ENCODE data around the gene ZMIZ1.
A peak's percentile ranks its signal among the peaks of the same experiment; 100 is the strongest.

ZMIZ1 gene

DNA sequence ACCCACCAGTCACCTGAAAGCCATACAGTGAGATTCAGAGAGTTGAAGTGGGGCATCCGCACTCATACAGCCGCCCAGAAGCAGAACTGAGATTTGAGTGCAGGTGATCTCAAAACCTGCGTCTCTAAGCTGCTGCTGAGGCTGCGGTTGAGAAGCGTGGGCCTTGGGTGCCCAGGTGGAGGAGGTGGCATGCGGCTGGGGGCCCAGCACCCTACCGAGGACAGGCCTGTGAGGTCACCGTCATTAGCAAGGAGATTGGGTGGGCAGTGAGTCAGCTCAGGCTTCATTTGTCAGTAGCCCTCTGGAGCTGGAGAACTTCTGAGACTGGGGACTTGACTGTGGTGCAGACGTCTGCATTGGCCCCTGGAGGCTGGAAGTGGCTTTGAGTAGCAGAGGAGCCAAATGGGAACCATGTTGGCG, 29.8 kb downstream of the ZMIZ1 start:
- DNase-seq, result no peak
- no peak overlapping the region for H3K27ac ChIP-seq
- in situ Hi-C loops (cut with HindIII; ENCODE audit: low pct_ligation_motif_present, low sequenced_read_pairs), result no loop called here
- no peaks in the 10 kb centered on the region for H3K36me3 ChIP-seq (replicated peaks)
- TF ChIP-seq, protein P1, sequence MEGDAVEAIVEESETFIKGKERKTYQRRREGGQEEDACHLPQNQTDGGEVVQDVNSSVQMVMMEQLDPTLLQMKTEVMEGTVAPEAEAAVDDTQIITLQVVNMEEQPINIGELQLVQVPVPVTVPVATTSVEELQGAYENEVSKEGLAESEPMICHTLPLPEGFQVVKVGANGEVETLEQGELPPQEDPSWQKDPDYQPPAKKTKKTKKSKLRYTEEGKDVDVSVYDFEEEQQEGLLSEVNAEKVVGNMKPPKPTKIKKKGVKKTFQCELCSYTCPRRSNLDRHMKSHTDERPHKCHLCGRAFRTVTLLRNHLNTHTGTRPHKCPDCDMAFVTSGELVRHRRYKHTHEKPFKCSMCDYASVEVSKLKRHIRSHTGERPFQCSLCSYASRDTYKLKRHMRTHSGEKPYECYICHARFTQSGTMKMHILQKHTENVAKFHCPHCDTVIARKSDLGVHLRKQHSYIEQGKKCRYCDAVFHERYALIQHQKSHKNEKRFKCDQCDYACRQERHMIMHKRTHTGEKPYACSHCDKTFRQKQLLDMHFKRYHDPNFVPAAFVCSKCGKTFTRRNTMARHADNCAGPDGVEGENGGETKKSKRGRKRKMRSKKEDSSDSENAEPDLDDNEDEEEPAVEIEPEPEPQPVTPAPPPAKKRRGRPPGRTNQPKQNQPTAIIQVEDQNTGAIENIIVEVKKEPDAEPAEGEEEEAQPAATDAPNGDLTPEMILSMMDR (IDR thresholded peaks at IDR 0.05; ENCODE audit: low read depth, low read length, missing control alignments), result peak; percentile 9
- H3K27me3 ChIP-seq (replicated peaks), result no peaks in the 10 kb centered on the region
- no peak overlapping the region for H3K4me3 ChIP-seq (ENCODE audit: low read depth, low read length)

DNA sequence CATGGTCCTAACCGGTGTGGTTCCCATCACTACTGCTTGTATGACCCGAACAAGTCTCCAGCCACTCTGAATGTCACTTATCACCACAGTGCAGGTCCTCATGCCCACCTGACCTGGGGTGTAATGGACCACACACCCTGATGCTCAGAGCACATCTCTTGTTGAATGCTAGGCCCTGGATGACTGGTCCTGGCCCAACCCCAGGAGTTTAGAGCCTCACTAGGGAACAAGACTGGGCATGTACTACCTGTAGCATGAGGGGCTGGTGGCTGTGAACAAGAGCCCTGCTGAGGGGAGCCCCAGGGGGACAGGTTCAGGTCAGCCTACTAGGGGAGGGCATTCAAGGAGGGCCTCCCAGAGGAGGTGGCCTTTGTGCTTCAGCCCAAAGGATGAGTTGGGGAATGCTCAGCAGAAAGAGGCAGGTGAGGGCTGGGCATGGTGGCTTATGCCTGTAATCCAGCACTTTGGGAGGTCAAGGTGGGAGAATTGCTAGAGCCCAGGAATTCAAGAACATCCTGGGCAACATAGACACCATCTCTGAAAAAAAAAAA, 31.2 kb downstream of the ZMIZ1 start:
- no peak for DNase-seq
- H3K36me3 ChIP-seq (replicated peaks), result no peaks in the 10 kb centered on the region
- H3K4me3 ChIP-seq (ENCODE audit: low read depth, low read length), result no peak overlapping the region
- TF ChIP-seq, protein P1 (IDR thresholded peaks at IDR 0.05; ENCODE audit: low read depth, low read length, missing control alignments), result no peak
- in situ Hi-C loops (cut with HindIII; ENCODE audit: low pct_ligation_motif_present, low sequenced_read_pairs), result no loop called here
- H3K27ac ChIP-seq, result no peak overlapping the region
- H3K27me3 ChIP-seq (replicated peaks), result no peaks in the 10 kb centered on the region

DNA sequence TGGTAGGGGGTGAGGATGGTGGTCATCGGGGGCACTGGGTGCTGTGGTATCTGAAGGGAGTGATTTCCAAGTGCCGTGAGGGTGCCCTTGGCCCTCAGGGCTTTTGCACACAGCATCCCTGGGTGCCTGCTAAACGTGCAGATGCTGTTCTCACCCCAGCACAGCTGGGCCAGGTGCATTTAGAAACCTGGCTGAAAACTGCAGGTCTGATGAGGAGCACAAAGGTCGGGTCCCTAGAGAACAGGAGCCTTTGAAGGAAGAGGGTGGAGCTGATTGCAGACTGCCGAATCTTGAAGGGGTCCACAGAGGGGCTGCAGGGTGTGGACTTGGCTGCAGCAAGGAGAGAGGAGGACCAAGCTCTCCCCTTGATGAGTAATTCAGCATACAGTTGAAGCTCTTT, 32.0 kb downstream of the ZMIZ1 start:
- no peaks in the 10 kb centered on the region for H3K36me3 ChIP-seq (replicated peaks)
- H3K27me3 ChIP-seq (replicated peaks), result no peaks in the 10 kb centered on the region
- TF ChIP-seq, protein P1 (IDR thresholded peaks at IDR 0.05; ENCODE audit: low read depth, low read length, missing control alignments), result no peak
- no peak overlapping the region for H3K4me3 ChIP-seq (ENCODE audit: low read depth, low read length)
- DNase-seq, result no peak
- in situ Hi-C loops (cut with HindIII; ENCODE audit: low pct_ligation_motif_present, low sequenced_read_pairs), result no loop called here
- H3K27ac ChIP-seq, result no peak overlapping the region

DNA sequence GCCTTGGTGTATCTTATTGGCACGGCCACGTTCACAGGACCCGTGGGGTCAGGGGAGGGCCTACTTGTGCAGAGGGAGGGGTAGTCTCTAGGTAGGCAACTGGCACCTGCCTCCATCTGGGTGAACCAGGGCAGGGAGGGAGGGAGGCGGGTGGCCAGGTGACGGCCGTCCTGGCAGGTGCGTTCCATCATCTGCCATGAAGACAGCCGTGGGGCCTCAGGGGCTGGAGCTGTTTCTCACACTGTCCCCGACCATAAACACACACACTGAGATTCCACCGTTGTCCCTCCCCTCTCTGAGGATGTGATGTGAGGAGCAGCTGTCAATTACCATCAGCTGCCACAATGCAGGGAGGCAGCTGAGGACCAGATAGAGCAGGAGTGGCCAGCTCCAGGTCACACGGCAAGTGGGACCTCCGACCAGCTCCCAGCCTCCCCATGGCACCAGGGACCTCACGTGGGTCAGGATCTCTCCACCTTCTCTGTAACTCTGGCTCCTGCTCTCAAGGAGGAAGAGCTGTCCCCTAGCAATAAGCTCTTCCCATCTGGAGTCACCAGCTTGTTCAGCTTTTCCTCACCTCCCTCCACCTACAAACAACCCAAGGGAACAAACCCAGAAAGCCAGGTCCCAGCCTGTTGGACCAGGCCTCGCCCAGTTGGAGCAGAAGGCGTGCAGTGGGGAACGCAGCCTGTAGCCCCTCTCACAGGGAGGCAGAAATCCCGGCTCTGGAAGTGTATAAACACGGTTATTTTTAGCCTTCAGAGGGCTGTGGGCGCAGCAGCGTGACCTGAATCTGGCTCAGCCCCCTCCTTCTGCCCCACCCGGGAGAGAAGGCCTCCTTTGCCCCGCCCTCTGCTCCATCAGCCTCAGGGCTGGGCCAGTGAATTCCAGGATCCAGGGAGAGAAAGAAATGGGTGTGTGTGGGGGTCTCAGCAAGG, 33.1 kb downstream of the ZMIZ1 start:
- TF ChIP-seq, protein P1 (IDR thresholded peaks at IDR 0.05; ENCODE audit: low read depth, low read length, missing control alignments), result no peak
- Histone ChIP-seq H3K27ac (no peak overlapping the region), H3K36me3 (replicated peaks) (no peaks in the 10 kb centered on the region), H3K27me3 (replicated peaks) (no peaks in the 10 kb centered on the region), H3K4me3 (ENCODE audit: low read depth, low read length) (no peak overlapping the region)
- DNase-seq, result no peak
- in situ Hi-C loops (cut with HindIII; ENCODE audit: low pct_ligation_motif_present, low sequenced_read_pairs), result no loop called here

DNA sequence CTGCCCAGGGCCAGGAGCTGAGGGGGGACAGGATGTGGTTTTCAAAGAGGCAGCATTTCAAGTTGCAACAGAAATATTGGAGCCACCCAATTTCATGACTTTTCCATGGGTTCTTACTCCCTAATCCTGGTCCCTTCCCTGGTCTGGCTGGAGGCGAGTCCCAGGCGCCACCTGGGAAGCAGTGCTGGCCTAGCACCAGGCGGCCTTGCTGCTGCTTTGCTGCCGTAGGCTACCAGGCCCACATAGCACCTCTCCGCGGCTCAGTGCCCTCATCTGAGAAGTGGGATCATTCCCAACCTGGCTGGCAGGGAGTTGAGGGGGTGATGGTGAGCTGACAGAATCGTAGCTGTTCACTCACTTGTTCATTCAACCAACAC, 33.7 kb downstream of the ZMIZ1 start:
- no peaks in the 10 kb centered on the region for H3K27me3 ChIP-seq (replicated peaks)
- in situ Hi-C loops (cut with HindIII; ENCODE audit: low pct_ligation_motif_present, low sequenced_read_pairs), result no loop called here
- no peak overlapping the region for H3K27ac ChIP-seq
- TF ChIP-seq, protein P1 (IDR thresholded peaks at IDR 0.05; ENCODE audit: low read depth, low read length, missing control alignments), result peak; percentile 10
- no peaks in the 10 kb centered on the region for H3K36me3 ChIP-seq (replicated peaks)
- DNase-seq, result no peak
- H3K4me3 ChIP-seq (ENCODE audit: low read depth, low read length), result no peak overlapping the region

Measured in brain microvascular endothelial cell (primary cell).